Parathyroid adenoma (tissue), 2 donors: ENCODE measurements around the gene PNMA1.

Experiments used
- H2AFZ ChIP-seq: fragments of 300-600 bp; sonication (generic); one replicate; pipeline ENCODE4 v1.7.0; 2017; ENCODE audit warnings: antibody characterized with exemption, mild to moderate bottlenecking
- H3K27ac ChIP-seq: fragments of 300-600 bp; sonication (generic); one replicate; pipeline ENCODE4 v1.7.0; 2017
- H3K27me3 ChIP-seq: fragments of 300-600 bp; sonication (generic); one replicate; pipeline ENCODE4 v1.7.0; 2017; ENCODE audit warnings: low read length; ENCODE audit not compliant: control insufficient read depth, insufficient read depth
- H3K36me3 ChIP-seq: fragments of 300-600 bp; sonication (generic); one replicate; pipeline ENCODE4 v1.7.0; 2017; ENCODE audit warnings: low read length; ENCODE audit not compliant: control insufficient read depth, insufficient read depth
- H3K4me1 ChIP-seq: fragments of 300-600 bp; sonication (generic); one replicate; pipeline ENCODE4 v1.7.0; 2017; ENCODE audit warnings: control low read depth
- H3K4me2 ChIP-seq: fragments of 300-600 bp; sonication (generic); one replicate; pipeline ENCODE4 v1.7.0; 2017; ENCODE audit warnings: low read length
- H3K4me3 ChIP-seq: fragments of 300-600 bp; sonication (generic); one replicate; pipeline ENCODE4 v1.7.0; 2017; ENCODE audit warnings: low read depth, low read length
- H3K79me2 ChIP-seq: fragments of 300-600 bp; sonication (generic); one replicate; pipeline ENCODE4 v1.7.0; 2017; ENCODE audit warnings: control low read depth
- H3K9ac ChIP-seq: fragments of 300-600 bp; sonication (generic); one replicate; pipeline ENCODE4 v1.7.0; 2017; ENCODE audit warnings: mild to moderate bottlenecking
- H3K9me3 ChIP-seq: fragments of 300-600 bp; sonication (generic); one replicate; pipeline ENCODE4 v1.7.0; 2017; ENCODE audit warnings: low read length; ENCODE audit not compliant: control insufficient read depth
- CTCF ChIP-seq: fragments of 300-600 bp; sonication (generic); IDR thresholded peaks from one replicate; pipeline ENCODE4 v1.7.0; 2017; ENCODE audit warnings: antibody characterized with exemption, mild to moderate bottlenecking
- donor health status: primary hyperparathyroidism.

Gene PNMA1

GRCh38 chr14:73753887-73754795 is 40.0 kb upstream of the PNMA1 start:
- peaks cover 82% of the 10 kb centered on the region for H3K79me2 ChIP-seq
- no peak overlapping the region for H3K9ac ChIP-seq
- no peaks in the 10 kb centered on the region for H3K9me3 ChIP-seq
- no peak for TF ChIP-seq CTCF
- no peaks in the 10 kb centered on the region for H3K36me3 ChIP-seq
- peaks cover 85% of the 10 kb centered on the region for H3K4me1 ChIP-seq
- peak overlapping the region; percentile 95 for H3K27ac ChIP-seq
- no peak overlapping the region for H3K4me3 ChIP-seq
- H3K27me3 ChIP-seq: no peaks in the 10 kb centered on the region
- H2AFZ ChIP-seq: no peak overlapping the region
- H3K4me2 ChIP-seq: peak overlapping the region; percentile 48

GRCh38 chr14:73753124-73753886 is 39.1 kb upstream of the PNMA1 start:
- H3K9me3 ChIP-seq: no peaks in the 10 kb centered on the region
- no peak overlapping the region for H2AFZ ChIP-seq
- H3K36me3 ChIP-seq: no peaks in the 10 kb centered on the region
- no peak overlapping the region for H3K9ac ChIP-seq
- H3K27ac ChIP-seq: peak overlapping the region; percentile 95
- H3K4me2 ChIP-seq: peak overlapping the region; percentile 21
- H3K4me3 ChIP-seq: no peak overlapping the region
- no peaks in the 10 kb centered on the region for H3K27me3 ChIP-seq
- no peak for TF ChIP-seq CTCF
- peaks cover 82% of the 10 kb centered on the region for H3K79me2 ChIP-seq
- H3K4me1 ChIP-seq: peaks cover 87% of the 10 kb centered on the region

GRCh38 chr14:73752297-73752992 is 38.3 kb upstream of the PNMA1 start:
- no peak for TF ChIP-seq CTCF
- Histone ChIP-seq H3K9me3 (no peaks in the 10 kb centered on the region), H3K79me2 (peaks cover 82% of the 10 kb centered on the region), H3K4me1 (peaks cover 78% of the 10 kb centered on the region), H3K4me2 (peak overlapping the region; percentile 30), H3K27ac (peak overlapping the region; percentile 95), H3K27me3 (no peaks in the 10 kb centered on the region), H2AFZ (no peak overlapping the region), H3K4me3 (no peak overlapping the region), H3K9ac (no peak overlapping the region), H3K36me3 (no peaks in the 10 kb centered on the region)

GRCh38 chr14:73751157-73751691 is 37.0 kb upstream of the PNMA1 start:
- no peak for TF ChIP-seq CTCF
- Histone ChIP-seq H3K79me2 (peaks cover 83% of the 10 kb centered on the region), H3K36me3 (no peaks in the 10 kb centered on the region), H3K27me3 (no peaks in the 10 kb centered on the region), H3K9me3 (no peaks in the 10 kb centered on the region), H3K27ac (peak overlapping the region; percentile 95), H3K4me2 (no peak overlapping the region), H3K4me3 (no peak overlapping the region), H3K9ac (no peak overlapping the region), H3K4me1 (peaks cover 79% of the 10 kb centered on the region), H2AFZ (no peak overlapping the region)
